ENCODE results near the gene ABI1.
"Not testable (repeated sequence)": the region's sequence is repeated elsewhere in the genome, so short reads cannot be mapped to it uniquely, and the experiment has no call there.

The ABI1 gene

GRCh38 chr10:26805567-26806245 lies 55.1 kb downstream of the ABI1 start:
- DNase-seq (ENCODE audit: extremely low read depth in 1 of 2, low read depth in 1 of 2) = no peak

GRCh38 chr10:26804418-26805393 lies 56.1 kb downstream of the ABI1 start:
- DNase-seq (ENCODE audit: extremely low read depth in 1 of 2, low read depth in 1 of 2) = no peak

GRCh38 chr10:26803849-26804248 lies 56.9 kb downstream of the ABI1 start:
- no peak for DNase-seq (ENCODE audit: extremely low read depth in 1 of 2, low read depth in 1 of 2)

- DNase-seq (ENCODE audit: extremely low read depth in 1 of 2, low read depth in 1 of 2) = no peak
These were observed 58.2 kb downstream of the ABI1 start for GRCh38 chr10:26802527-26802926.

- DNase-seq (ENCODE audit: extremely low read depth in 1 of 2, low read depth in 1 of 2) = no peak
These were observed 58.9 kb downstream of the ABI1 start for GRCh38 chr10:26801831-26802230.

- no peak for DNase-seq (ENCODE audit: extremely low read depth in 1 of 2, low read depth in 1 of 2)
These were observed 59.5 kb downstream of the ABI1 start for GRCh38 chr10:26801274-26801673.

GRCh38 chr10:26800468-26800867 lies 60.3 kb downstream of the ABI1 start:
- DNase-seq (ENCODE audit: extremely low read depth in 1 of 2, low read depth in 1 of 2) = no peak

GRCh38 chr10:26799342-26799741 lies 61.4 kb downstream of the ABI1 start:
- DNase-seq (ENCODE audit: extremely low read depth in 1 of 2, low read depth in 1 of 2) = no peak

- no peak for DNase-seq (ENCODE audit: extremely low read depth in 1 of 2, low read depth in 1 of 2)
These were observed 62.5 kb downstream of the ABI1 start for GRCh38 chr10:26798298-26798697.

GRCh38 chr10:26797340-26797739 lies 63.4 kb downstream of the ABI1 start:
- DNase-seq (ENCODE audit: extremely low read depth in 1 of 2, low read depth in 1 of 2) = no peak

GRCh38 chr10:26792758-26793495 lies 67.8 kb downstream of the ABI1 start:
- no peak for DNase-seq (ENCODE audit: extremely low read depth in 1 of 2, low read depth in 1 of 2)

- no peak for DNase-seq (ENCODE audit: extremely low read depth in 1 of 2, low read depth in 1 of 2)
These were observed 70.3 kb downstream of the ABI1 start for GRCh38 chr10:26790221-26790995.

- DNase-seq (ENCODE audit: extremely low read depth in 1 of 2, low read depth in 1 of 2) = not testable (repeated sequence)
These were observed 71.0 kb downstream of the ABI1 start for GRCh38 chr10:26789779-26790178.

- DNase-seq (ENCODE audit: extremely low read depth in 1 of 2, low read depth in 1 of 2) = no peak
These were observed 73.4 kb downstream of the ABI1 start for GRCh38 chr10:26787362-26787761.

- peak in 1 of 2 donors; percentile 15 for DNase-seq (ENCODE audit: extremely low read depth in 1 of 2, low read depth in 1 of 2)
These were observed 79.0 kb downstream of the ABI1 start for GRCh38 chr10:26781797-26782196.

GRCh38 chr10:26780793-26781601 lies 79.8 kb downstream of the ABI1 start:
- peak in 1 of 2 donors; percentile 26 for DNase-seq (ENCODE audit: extremely low read depth in 1 of 2, low read depth in 1 of 2)

- no peak for DNase-seq (ENCODE audit: extremely low read depth in 1 of 2, low read depth in 1 of 2)
These were observed 80.5 kb downstream of the ABI1 start for GRCh38 chr10:26780106-26780792.

- DNase-seq (ENCODE audit: extremely low read depth in 1 of 2, low read depth in 1 of 2) = no peak
These were observed 81.4 kb downstream of the ABI1 start for GRCh38 chr10:26779176-26779860.

GRCh38 chr10:26777686-26778085 lies 83.1 kb downstream of the ABI1 start:
- DNase-seq (ENCODE audit: extremely low read depth in 1 of 2, low read depth in 1 of 2) = no peak
